Mucosa of stomach (tissue), 1 donor: Measurements from ENCODE around the gene SLC26A8.
"Not testable (repeated sequence)": the region's sequence is repeated elsewhere in the genome, so short reads cannot be mapped to it uniquely, and the experiment has no call there.

ENCODE experiments used
- H3K27me3 ChIP-seq: one replicate; pipeline ENCODE4 v1.7.0; 2013; ENCODE audit warnings: mild to moderate bottlenecking, low read length; ENCODE audit not compliant: control insufficient read depth, insufficient read depth
- H3K36me3 ChIP-seq: one replicate; pipeline ENCODE4 v1.7.0; 2013; ENCODE audit warnings: low read length; ENCODE audit not compliant: control insufficient read depth, insufficient read depth
- H3K4me1 ChIP-seq: one replicate; pipeline ENCODE4 v1.7.0; 2013; ENCODE audit warnings: mild to moderate bottlenecking, low read length; ENCODE audit not compliant: control insufficient read depth, insufficient read depth
- H3K4me3 ChIP-seq: one replicate; pipeline ENCODE4 v1.7.0; 2013; ENCODE audit warnings: low read length
- H3K9ac ChIP-seq: one replicate; pipeline ENCODE4 v1.7.0; 2013; ENCODE audit warnings: mild to moderate bottlenecking, low read length, moderate library complexity
- H3K9me3 ChIP-seq: one replicate; pipeline ENCODE4 v1.7.0; 2013; ENCODE audit warnings: mild to moderate bottlenecking, low read length, moderate library complexity; ENCODE audit not compliant: control insufficient read depth
- donor health status: Pancreatic carcinoma.

SLC26A8 gene

GRCh38 chr6:35980126-35980525 lies 44.3 kb downstream of the SLC26A8 start:
- not testable (repeated sequence) for H3K4me1 ChIP-seq, H3K36me3 ChIP-seq, H3K9ac ChIP-seq, H3K9me3 ChIP-seq, H3K4me3 ChIP-seq, H3K27me3 ChIP-seq

DNA sequence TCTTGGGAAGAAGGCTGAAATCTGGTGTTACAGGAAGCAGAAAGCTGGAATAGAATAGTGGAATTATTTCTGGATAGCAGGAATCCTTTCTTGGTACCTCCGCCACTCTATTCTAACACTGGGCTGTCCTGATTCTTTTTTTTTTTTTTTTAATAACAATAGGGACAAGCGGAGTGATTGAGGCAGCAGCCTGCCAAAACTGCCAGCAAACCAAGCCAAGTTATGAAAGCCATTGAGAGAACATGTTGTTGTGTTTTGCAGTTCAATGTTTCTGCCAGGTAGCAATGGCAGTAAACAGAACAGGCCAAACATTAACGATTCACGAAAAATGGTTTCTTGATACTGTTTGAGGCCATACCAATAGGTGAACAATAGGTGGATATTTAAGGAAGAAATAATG lies 47.1 kb downstream of the SLC26A8 start:
- Histone ChIP-seq H3K9ac (no peak overlapping the region), H3K27me3 (no peaks in the 10 kb centered on the region), H3K4me3 (no peak overlapping the region), H3K9me3 (no peaks in the 10 kb centered on the region), H3K36me3 (no peaks in the 10 kb centered on the region), H3K4me1 (peaks cover 14% of the 10 kb centered on the region)

DNA sequence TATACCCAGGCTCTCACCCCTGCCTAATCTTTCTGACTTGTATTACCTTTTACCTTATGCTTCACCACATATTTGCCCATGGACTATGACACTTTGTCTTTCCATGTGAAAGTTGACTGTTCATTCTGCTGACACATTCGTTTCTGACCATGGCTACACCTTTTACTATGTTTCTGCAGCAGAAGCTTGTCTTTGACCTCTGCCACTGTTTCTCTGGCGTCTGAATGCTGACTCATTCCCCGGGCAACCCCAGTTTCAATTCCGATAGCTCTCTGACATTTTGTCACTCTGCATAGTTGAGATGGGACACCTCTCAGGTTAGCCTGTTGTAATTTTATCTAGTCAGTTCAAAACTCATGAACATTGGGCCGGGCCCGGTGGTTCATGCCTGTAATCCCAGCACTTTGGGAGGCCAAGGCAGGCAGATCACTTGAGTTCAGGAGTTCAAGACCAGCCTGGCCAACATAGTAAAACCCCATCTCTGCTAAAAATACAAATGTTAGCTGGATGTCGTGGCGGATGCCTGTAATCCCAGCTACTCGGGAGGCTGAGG lies 50.7 kb downstream of the SLC26A8 start:
- H3K27me3 ChIP-seq, result no peaks in the 10 kb centered on the region
- H3K36me3 ChIP-seq, result no peaks in the 10 kb centered on the region
- H3K9me3 ChIP-seq, result no peaks in the 10 kb centered on the region
- no peak overlapping the region for H3K9ac ChIP-seq
- H3K4me3 ChIP-seq, result no peak overlapping the region
- peaks cover 22% of the 10 kb centered on the region for H3K4me1 ChIP-seq

- Histone ChIP-seq H3K9me3 (no peaks in the 10 kb centered on the region), H3K27me3 (no peaks in the 10 kb centered on the region), H3K4me1 (peaks cover 22% of the 10 kb centered on the region), H3K9ac (no peak overlapping the region), H3K36me3 (no peaks in the 10 kb centered on the region), H3K4me3 (no peak overlapping the region)
Measured at GRCh38 chr6:35972471-35973367, 51.7 kb downstream of the SLC26A8 start.

DNA sequence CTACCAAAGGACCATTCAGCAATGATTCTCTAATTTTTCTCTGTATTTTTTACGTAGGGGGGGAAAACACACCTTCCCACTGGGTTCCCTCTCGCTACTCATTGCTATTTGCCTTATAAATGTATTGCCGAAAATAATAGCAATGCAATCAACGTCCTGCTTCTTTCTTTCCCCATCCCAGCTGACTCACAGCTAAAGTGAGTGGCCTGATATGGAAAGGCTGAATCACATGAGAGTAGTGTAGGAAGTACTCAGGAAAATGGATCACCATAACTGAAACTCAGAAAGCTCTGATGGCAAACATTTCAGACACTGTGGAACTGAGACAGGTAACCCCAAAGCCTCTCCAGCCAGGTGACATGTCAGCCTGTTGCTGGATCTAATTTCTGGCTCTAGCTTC lies 54.3 kb downstream of the SLC26A8 start:
- Histone ChIP-seq H3K36me3 (no peaks in the 10 kb centered on the region), H3K4me1 (peaks cover 29% of the 10 kb centered on the region), H3K4me3 (no peak overlapping the region), H3K9me3 (no peaks in the 10 kb centered on the region), H3K9ac (no peak overlapping the region), H3K27me3 (no peaks in the 10 kb centered on the region)

DNA sequence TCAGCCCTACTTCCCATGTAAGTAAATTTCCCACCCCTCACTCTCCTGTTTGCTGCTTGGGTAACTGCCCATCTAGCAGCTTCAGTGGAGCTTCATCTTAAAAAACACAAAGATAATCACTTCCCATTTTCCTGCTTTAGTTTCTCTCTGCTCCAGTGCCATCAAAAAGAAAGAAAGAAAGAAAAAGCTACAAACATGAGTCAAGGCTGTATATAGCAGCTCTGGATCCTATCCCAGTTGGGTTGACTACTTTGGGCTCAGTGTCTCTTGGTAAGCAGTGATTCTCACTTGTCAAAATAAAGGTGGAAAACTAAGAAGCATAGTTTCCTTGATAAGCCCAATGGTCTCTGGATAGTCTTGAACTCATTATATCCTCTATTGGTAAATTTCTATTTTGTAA lies 54.8 kb downstream of the SLC26A8 start:
- Histone ChIP-seq H3K4me3 (no peak overlapping the region), H3K27me3 (no peaks in the 10 kb centered on the region), H3K36me3 (no peaks in the 10 kb centered on the region), H3K9me3 (no peaks in the 10 kb centered on the region), H3K9ac (no peak overlapping the region), H3K4me1 (peaks cover 29% of the 10 kb centered on the region)

DNA sequence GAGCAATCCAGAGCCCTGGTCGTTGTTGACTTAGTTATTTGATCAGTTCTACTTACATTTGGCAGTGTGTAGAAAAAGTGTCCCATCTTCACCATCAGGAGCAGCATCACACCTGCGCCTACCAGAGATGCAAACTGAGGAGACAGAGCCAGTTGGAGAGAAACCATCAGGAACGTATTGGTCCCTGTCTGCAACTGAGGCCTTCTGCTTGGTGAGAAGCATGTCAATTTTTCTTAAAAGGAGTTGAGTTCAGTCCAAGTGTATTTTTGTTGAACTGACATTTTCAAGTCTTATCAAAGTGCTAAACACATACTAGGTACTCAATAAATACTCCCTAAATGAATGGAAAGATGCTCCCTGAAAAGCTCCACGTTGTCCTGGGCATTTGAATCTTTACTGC lies 55.6 kb downstream of the SLC26A8 start:
- Histone ChIP-seq H3K9ac (no peak overlapping the region), H3K9me3 (no peaks in the 10 kb centered on the region), H3K4me1 (peaks cover 26% of the 10 kb centered on the region)

DNA sequence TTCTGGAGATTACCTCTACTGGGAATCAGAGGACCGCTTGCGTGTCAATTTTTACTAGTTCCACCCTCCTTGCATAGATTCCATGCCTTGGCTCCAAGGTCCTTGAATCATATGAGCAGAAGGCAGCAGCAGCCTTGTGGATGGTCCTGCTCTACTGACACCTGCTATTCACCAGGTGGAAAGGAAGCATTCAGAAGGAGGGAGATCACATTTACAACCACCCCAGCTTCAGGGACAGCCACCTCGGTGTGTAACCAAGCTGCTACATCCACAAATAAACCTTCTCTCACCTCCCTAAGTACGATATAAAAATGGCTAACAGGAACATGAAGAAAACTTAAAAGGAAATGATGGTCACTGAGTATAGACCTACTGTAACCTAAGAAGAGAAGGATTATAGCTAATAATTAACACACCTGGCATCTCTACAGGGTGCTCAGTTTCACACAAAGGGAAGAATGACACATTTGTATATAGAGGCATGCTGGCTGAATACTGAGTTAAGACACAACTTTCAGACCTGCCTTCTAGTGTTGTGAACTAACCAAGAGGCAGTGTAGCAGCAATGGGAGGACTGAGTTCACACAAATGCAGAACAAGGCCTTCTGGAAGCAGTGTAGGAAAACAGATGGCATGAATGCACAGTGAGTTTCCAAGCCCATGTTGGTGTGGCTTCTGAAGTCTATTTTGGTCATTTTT lies 57.2 kb downstream of the SLC26A8 start:
- Histone ChIP-seq H3K9me3 (no peaks in the 10 kb centered on the region), H3K4me1 (peaks cover 14% of the 10 kb centered on the region), H3K36me3 (no peaks in the 10 kb centered on the region)

More for the DNA sequence above, 55.6 kb downstream of the SLC26A8 start:
- Histone ChIP-seq H3K4me3 (no peak overlapping the region), H3K36me3 (no peaks in the 10 kb centered on the region), H3K27me3 (no peaks in the 10 kb centered on the region)

DNA sequence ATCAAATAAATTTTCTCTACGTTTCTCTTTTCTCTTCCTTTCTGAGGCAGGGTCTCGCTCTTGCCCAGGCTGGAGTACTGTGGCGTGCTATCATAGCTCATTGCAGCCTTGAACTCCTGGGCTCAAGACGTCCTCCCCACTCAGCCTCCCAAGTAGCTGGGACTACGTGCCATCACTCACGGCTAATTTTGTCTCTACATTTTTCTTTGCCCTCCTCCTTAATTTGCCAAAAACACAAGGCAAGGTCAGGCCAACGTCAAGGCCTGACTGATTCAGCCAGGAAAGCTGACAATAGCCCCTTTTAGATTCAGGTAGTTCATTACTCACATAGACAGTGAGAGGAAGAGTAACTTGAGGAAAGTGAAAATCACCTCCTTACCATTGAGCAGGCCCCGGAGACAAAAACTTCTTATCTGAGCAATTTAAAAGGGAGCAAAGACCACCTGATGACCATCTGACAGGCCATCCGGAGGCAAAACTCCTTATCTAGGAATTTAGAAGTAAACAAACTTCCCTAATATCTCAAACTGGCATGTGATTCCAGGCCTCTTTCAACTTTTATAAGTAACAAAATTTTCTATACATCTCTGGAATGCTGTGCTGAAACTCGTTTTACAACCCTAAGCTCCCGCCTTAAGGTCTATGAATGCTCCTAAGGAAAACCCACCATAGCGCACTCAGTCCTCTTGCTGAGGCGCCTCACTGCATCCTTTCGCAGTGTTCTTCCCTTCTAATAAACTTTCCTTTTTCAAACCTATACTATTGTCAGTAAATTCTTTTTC lies 61.5 kb downstream of the SLC26A8 start:
- no peak overlapping the region for H3K9ac ChIP-seq
- H3K27me3 ChIP-seq, result no peaks in the 10 kb centered on the region
- no peak overlapping the region for H3K4me3 ChIP-seq
- no peaks in the 10 kb centered on the region for H3K36me3 ChIP-seq
- no peaks in the 10 kb centered on the region for H3K9me3 ChIP-seq
- peaks cover 7% of the 10 kb centered on the region for H3K4me1 ChIP-seq

More for the DNA sequence above, 57.2 kb downstream of the SLC26A8 start:
- no peaks in the 10 kb centered on the region for H3K27me3 ChIP-seq
- H3K4me3 ChIP-seq, result no peak overlapping the region
- H3K9ac ChIP-seq, result no peak overlapping the region

DNA sequence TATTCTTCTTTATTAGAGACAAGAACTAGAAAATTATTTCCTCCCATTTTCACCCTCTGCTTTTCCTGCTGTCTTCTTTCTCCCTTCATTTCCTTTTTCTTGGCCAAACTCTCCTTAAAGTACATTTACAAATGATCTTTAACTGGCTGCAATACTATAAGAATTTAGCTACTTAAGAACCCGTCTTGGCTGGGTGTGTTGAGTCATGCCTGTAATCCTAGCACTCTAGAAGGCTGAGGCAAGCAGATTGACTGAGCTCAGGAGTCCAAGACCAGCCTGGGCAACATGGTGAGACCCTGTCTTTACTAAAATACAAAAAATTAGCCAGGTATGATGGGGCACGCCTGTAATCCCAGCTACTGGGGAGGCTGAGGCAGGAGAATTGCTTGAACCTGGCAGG lies 64.3 kb downstream of the SLC26A8 start:
- no peaks in the 10 kb centered on the region for H3K27me3 ChIP-seq
- no peak overlapping the region for H3K9ac ChIP-seq
- H3K9me3 ChIP-seq, result no peaks in the 10 kb centered on the region
- H3K4me3 ChIP-seq, result no peak overlapping the region
- no peaks in the 10 kb centered on the region for H3K4me1 ChIP-seq
- H3K36me3 ChIP-seq, result no peaks in the 10 kb centered on the region

GRCh38 chr6:35955970-35956369 lies 68.5 kb downstream of the SLC26A8 start:
- no peaks in the 10 kb centered on the region for H3K4me1 ChIP-seq
- H3K9ac ChIP-seq, result no peak overlapping the region
- H3K27me3 ChIP-seq, result no peaks in the 10 kb centered on the region
- H3K9me3 ChIP-seq, result no peaks in the 10 kb centered on the region
- H3K36me3 ChIP-seq, result no peaks in the 10 kb centered on the region
- H3K4me3 ChIP-seq, result no peak overlapping the region
